HL-60/S4 (cell line): Measurements from ENCODE around the gene FARS2.

Experiments
- in situ Hi-C: fragments of 300-500 bp; cut with MboI; formaldehyde crosslinking; loops from 2 replicates; pipeline ENCODE4 v1.14.3; 2022; ENCODE audit warnings: low sequenced_read_pairs

FARS2 gene

GRCh38 chr6:5285081-5285480 is 23.8 kb downstream of the FARS2 start:
- in situ Hi-C loops = no loop called here

GRCh38 chr6:5285526-5285925 is 24.2 kb downstream of the FARS2 start:
- in situ Hi-C loops = no loop called here

- in situ Hi-C loops = no loop called here
Measured at GRCh38 chr6:5286780-5287179, 25.5 kb downstream of the FARS2 start.

- in situ Hi-C loops = no loop called here
Measured at GRCh38 chr6:5287205-5287965, 26.1 kb downstream of the FARS2 start.

- in situ Hi-C loops = no loop called here
Measured at GRCh38 chr6:5287966-5288297, 26.6 kb downstream of the FARS2 start.

GRCh38 chr6:5290097-5290496 is 28.8 kb downstream of the FARS2 start:
- in situ Hi-C loops = no loop called here

GRCh38 chr6:5290500-5290899 is 29.2 kb downstream of the FARS2 start:
- in situ Hi-C loops = no loop called here

- in situ Hi-C loops = no loop called here
Measured at GRCh38 chr6:5292154-5292553, 30.8 kb downstream of the FARS2 start.

- in situ Hi-C loops = no loop called here
Measured at GRCh38 chr6:5293692-5294091, 32.4 kb downstream of the FARS2 start.

GRCh38 chr6:5294392-5295211 is 33.3 kb downstream of the FARS2 start:
- in situ Hi-C loops = no loop called here

- in situ Hi-C loops = no loop called here
Measured at GRCh38 chr6:5295623-5296022, 34.3 kb downstream of the FARS2 start.

GRCh38 chr6:5300206-5300764 is 39.0 kb downstream of the FARS2 start:
- in situ Hi-C loops = no loop called here

- in situ Hi-C loops = no loop called here
Measured at GRCh38 chr6:5302220-5302946, 41.1 kb downstream of the FARS2 start.

GRCh38 chr6:5302995-5303622 is 41.8 kb downstream of the FARS2 start:
- in situ Hi-C loops = no loop called here

- in situ Hi-C loops = no loop called here
Measured at GRCh38 chr6:5303682-5304081, 42.4 kb downstream of the FARS2 start.

GRCh38 chr6:5305968-5306626 is 44.8 kb downstream of the FARS2 start:
- in situ Hi-C loops = no loop called here

GRCh38 chr6:5307058-5307457 is 45.7 kb downstream of the FARS2 start:
- in situ Hi-C loops = no loop called here

GRCh38 chr6:5308066-5308465 is 46.8 kb downstream of the FARS2 start:
- in situ Hi-C loops = no loop called here

GRCh38 chr6:5314191-5314865 is 53.0 kb downstream of the FARS2 start:
- in situ Hi-C loops = no loop called here

GRCh38 chr6:5315881-5316280 is 54.6 kb downstream of the FARS2 start:
- in situ Hi-C loops = no loop called here
